ENCODE data around the gene IL5RA. TPM values are rescaled to one million over a fixed set of nuclear protein-coding genes. Genes with fewer than 3 reads are reported as not detected.

IL5RA gene
- total RNA-seq, 3 donors from 2014 or later: 0.14 to 0.57 (median 0.24) TPM

DNA sequence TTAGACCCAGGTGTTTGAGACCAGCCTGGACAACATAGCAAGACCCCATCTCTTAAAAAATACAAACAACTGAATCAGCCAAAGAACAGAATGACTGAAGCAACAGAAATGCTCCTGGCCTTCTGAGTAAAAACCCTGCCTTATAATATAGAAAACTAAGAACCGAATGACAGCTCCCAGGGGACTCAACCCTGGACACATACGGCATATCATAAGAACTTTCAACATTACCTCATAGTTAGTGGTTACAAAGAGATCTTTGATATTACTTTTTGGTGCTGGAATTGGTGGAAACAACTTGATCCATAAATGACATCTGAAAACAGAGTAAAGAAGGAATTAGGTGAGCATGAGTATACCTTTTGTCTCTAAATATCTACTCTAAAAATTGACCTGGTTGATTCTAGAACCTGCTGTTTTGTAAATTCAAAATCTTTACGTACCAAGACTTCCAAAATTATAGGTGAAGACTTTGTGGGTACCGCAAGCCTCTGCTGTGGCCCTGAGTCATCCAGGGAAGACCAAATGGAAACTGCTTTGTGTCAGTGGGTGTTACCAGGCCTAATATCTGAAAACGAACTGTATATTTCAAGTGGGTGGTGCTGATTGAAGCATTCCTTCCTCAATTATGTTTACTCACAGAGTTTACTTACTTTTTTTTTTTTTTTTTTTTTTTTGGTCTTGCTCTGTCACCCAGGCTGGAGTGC is 35.5 kb downstream of the IL5RA start:
- DNase-seq (no peak), ATAC-seq (no peak)
- no peak for TF ChIP-seq CTCF (IDR thresholded peaks at IDR 0.05)
- Histone ChIP-seq H3K36me3 (ENCODE audit: low read depth) (no peaks in the 10 kb centered on the region), H3K9me3 (no peaks in the 10 kb centered on the region), H3K4me3 (no peak overlapping the region), H3K4me1 (ENCODE audit: low read depth) (no peaks in the 10 kb centered on the region)
- intact Hi-C loops (cut with DNase I, micrococcal nuclease): no loop called here

- no peak for ATAC-seq
- TF ChIP-seq CTCF (IDR thresholded peaks at IDR 0.05): no peak
- no peak overlapping the region for H3K4me3 ChIP-seq
- no peak for DNase-seq
- intact Hi-C loops (cut with DNase I, micrococcal nuclease): no loop called here
- H3K36me3 ChIP-seq (ENCODE audit: low read depth): no peaks in the 10 kb centered on the region
- no peaks in the 10 kb centered on the region for H3K4me1 ChIP-seq (ENCODE audit: low read depth)
- no peaks in the 10 kb centered on the region for H3K9me3 ChIP-seq
Observed at GRCh38 chr3:3071136-3071535, 39.0 kb downstream of the IL5RA start.

DNA sequence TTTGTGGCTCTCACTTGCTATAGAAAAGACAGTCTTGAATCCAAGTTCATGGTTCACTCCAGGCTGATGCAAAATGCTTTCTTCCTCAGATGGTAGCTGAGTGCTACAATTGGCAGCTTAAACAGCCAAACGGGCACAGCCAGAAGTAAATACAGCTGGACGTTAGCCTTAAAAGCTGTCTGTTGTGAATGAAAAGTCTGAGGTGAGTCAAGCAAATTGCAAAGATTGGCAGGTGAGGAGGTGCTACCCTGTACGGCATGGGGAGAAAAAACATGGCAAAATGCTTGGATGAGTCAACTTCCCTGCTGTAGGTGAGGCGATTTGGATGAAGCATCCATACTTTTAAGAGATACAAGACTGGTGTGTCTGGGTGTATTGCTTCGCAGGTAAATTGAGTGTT is 40.5 kb downstream of the IL5RA start:
- ATAC-seq: no peak

GRCh38 chr3:3068358-3068881 is 41.8 kb downstream of the IL5RA start:
- Histone ChIP-seq H3K4me3 (no peak overlapping the region), H3K4me1 (ENCODE audit: low read depth) (no peaks in the 10 kb centered on the region), H3K9me3 (no peaks in the 10 kb centered on the region), H3K36me3 (ENCODE audit: low read depth) (no peaks in the 10 kb centered on the region)
- TF ChIP-seq CTCF (IDR thresholded peaks at IDR 0.05): no peak
- intact Hi-C loops (cut with DNase I, micrococcal nuclease): no loop called here
- no peak for DNase-seq
- ATAC-seq: no peak

More for the DNA sequence above, 40.5 kb downstream of the IL5RA start:
- intact Hi-C loops (cut with DNase I, micrococcal nuclease): no loop called here
- Histone ChIP-seq H3K9me3 (no peaks in the 10 kb centered on the region), H3K4me3 (no peak overlapping the region), H3K4me1 (ENCODE audit: low read depth) (no peaks in the 10 kb centered on the region), H3K36me3 (ENCODE audit: low read depth) (no peaks in the 10 kb centered on the region)
- TF ChIP-seq CTCF (IDR thresholded peaks at IDR 0.05): no peak
- DNase-seq: no peak

- intact Hi-C loops (cut with DNase I, micrococcal nuclease): no loop called here
- DNase-seq (no peak), ATAC-seq (no peak)
- TF ChIP-seq CTCF (IDR thresholded peaks at IDR 0.05): no peak
- Histone ChIP-seq H3K4me1 (ENCODE audit: low read depth) (no peaks in the 10 kb centered on the region), H3K36me3 (ENCODE audit: low read depth) (no peaks in the 10 kb centered on the region), H3K4me3 (no peak overlapping the region), H3K9me3 (no peaks in the 10 kb centered on the region)
Observed at GRCh38 chr3:3066910-3067309, 43.3 kb downstream of the IL5RA start.
